Activated CD8-positive, alpha-beta memory T cell treated with anti-CD3 and anti-CD28 coated beads for 36 hours (primary cell): Measurements from ENCODE around the gene SLC9A3. TPM values are rescaled to one million over a fixed set of nuclear protein-coding genes. Genes with fewer than 3 reads are reported as not detected.

Experiments used
- CTCF ChIA-PET: fragments of 350-600 bp; sonication (Branson Sonifier 250); formaldehyde crosslinking; loops from one replicate; lab custom pipeline; 2021; ENCODE audit warnings: antibody characterized with exemption; lab: Charles Lee
- POLR2A ChIA-PET: fragments of 350-600 bp; sonication (Branson Sonifier 250); formaldehyde crosslinking; loops from one replicate; lab custom pipeline; 2021; ENCODE audit warnings: antibody characterized with exemption; lab: Charles Lee
- total RNA-seq, 2 experiments: library from RNA; stranded (reverse); gene quantifications; one replicate each; pipeline ENCODE4 v1.2.3, GENCODE V29; 2021

Gene SLC9A3
- total RNA-seq, 2 experiments from 2014 or later: 2.2 to 2.6 TPM

GRCh38 chr5:432928-433791, 91.1 kb downstream of the SLC9A3 start:
- ChIA-PET POLR2A (no interaction called here), CTCF (interaction anchor here (0.7 to 1.5 kb wide), 3 partner anchors 112 to 117 kb away, joined by 3 to 4 read pairs (median 3); no protein-coding TSS in a partner anchor)

GRCh38 chr5:432201-432927, 91.9 kb downstream of the SLC9A3 start:
- POLR2A ChIA-PET: no interaction called here
- CTCF ChIA-PET: interaction anchor here (0.7 to 1.6 kb wide), 3 partner anchors 112 to 232 kb away, joined by 3 read pairs; no protein-coding TSS in a partner anchor

GRCh38 chr5:431711-432050, 92.6 kb downstream of the SLC9A3 start:
- POLR2A ChIA-PET: no interaction called here
- CTCF ChIA-PET: interaction anchor here (0.6 to 3.1 kb wide), 7 partner anchors 11 to 231 kb away, joined by 3 to 12 read pairs (median 3); partner anchors contain the start of gene EXOC3

- POLR2A ChIA-PET: no interaction called here
- CTCF ChIA-PET: interaction anchor here (0.6 to 3.1 kb wide), 7 partner anchors 12 to 231 kb away, joined by 3 to 12 read pairs (median 3); partner anchors contain the start of genes AHRR and EXOC3
Observed at GRCh38 chr5:431001-431710, 93.1 kb downstream of the SLC9A3 start.

GRCh38 chr5:430214-430925, 93.9 kb downstream of the SLC9A3 start:
- ChIA-PET POLR2A (no interaction called here), CTCF (interaction anchor here (1.0 to 3.1 kb wide), 3 partner anchors 9 to 113 kb away, joined by 3 to 12 read pairs (median 3); partner anchors contain the start of gene AHRR)

GRCh38 chr5:429453-430188, 94.6 kb downstream of the SLC9A3 start:
- ChIA-PET CTCF (interaction anchor here (1.0 to 3.1 kb wide), 2 partner anchors 8 to 113 kb away, joined by 3 to 12 read pairs; no protein-coding TSS in a partner anchor), POLR2A (no interaction called here)

- ChIA-PET POLR2A (no interaction called here), CTCF (interaction anchor here (1.1 to 3.1 kb wide), 3 partner anchors 8 to 112 kb away, joined by 3 to 12 read pairs (median 5); no protein-coding TSS in a partner anchor)
Observed at GRCh38 chr5:428754-429452, 95.3 kb downstream of the SLC9A3 start.

- POLR2A ChIA-PET: no interaction called here
- CTCF ChIA-PET: interaction anchor here (1.1 to 1.2 kb wide), 2 partner anchors 8 to 19 kb away, joined by 3 to 5 read pairs; no protein-coding TSS in a partner anchor
Observed at GRCh38 chr5:428219-428618, 96.0 kb downstream of the SLC9A3 start.

- ChIA-PET CTCF (interaction anchor here (1.2 kb wide), 1 partner anchor 20 kb away, joined by 5 read pairs; no protein-coding TSS in a partner anchor), POLR2A (no interaction called here)
Observed at GRCh38 chr5:427415-428087, 96.7 kb downstream of the SLC9A3 start.

- ChIA-PET POLR2A (no interaction called here), CTCF (interaction anchor here (0.6 to 1.9 kb wide), 2 partner anchors 78 to 110 kb away, joined by 3 to 10 read pairs; no protein-coding TSS in a partner anchor)
Observed at GRCh38 chr5:426392-426976, 97.8 kb downstream of the SLC9A3 start.

GRCh38 chr5:425714-426113, 98.5 kb downstream of the SLC9A3 start:
- POLR2A ChIA-PET: no interaction called here
- CTCF ChIA-PET: interaction anchor here (0.6 to 1.9 kb wide), 2 partner anchors 77 to 109 kb away, joined by 3 to 10 read pairs; no protein-coding TSS in a partner anchor

GRCh38 chr5:424301-425110, 99.7 kb downstream of the SLC9A3 start:
- ChIA-PET CTCF (interaction anchor here (1.1 to 1.9 kb wide), 2 partner anchors 13 to 108 kb away, joined by 3 to 10 read pairs; no protein-coding TSS in a partner anchor), POLR2A (no interaction called here)

- ChIA-PET POLR2A (no interaction called here), CTCF (interaction anchor here (1.1 kb wide), 1 partner anchor 12 kb away, joined by 3 read pairs; no protein-coding TSS in a partner anchor)
Observed at GRCh38 chr5:423626-424261, 100.5 kb downstream of the SLC9A3 start.

GRCh38 chr5:423233-423565, 101.0 kb downstream of the SLC9A3 start:
- ChIA-PET CTCF (no interaction called here), POLR2A (no interaction called here)
